Caco-2 (cell line): ENCODE data around the gene GGCT. TPM values are rescaled to one million over a fixed set of nuclear protein-coding genes. Genes with fewer than 3 reads are reported as not detected.
A peak's percentile ranks its signal among the peaks of the same experiment; 100 is the strongest.

Experiments
- BruUV-seq: library from RNA; stranded (reverse); fragments of 400-500 nt; replicated peaks from 2 replicates; lab custom pipeline; 2021; lab: Mats Ljungman, UMichigan
- CTCF ChIA-PET: fragments of 300-600 bp; sonication (Branson Sonifier 250); formaldehyde crosslinking; loops from one replicate; lab custom pipeline; 2022; ENCODE audit warnings: antibody characterized with exemption; lab: Charles Lee
- POLR2A ChIA-PET: fragments of 300-600 bp; sonication (Branson Sonifier 250); formaldehyde crosslinking; loops from one replicate; lab custom pipeline; 2022; ENCODE audit warnings: antibody characterized with exemption; lab: Charles Lee
- DNase-seq, 2 experiments: peaks; one replicate each; pipeline versions ENCODE4 v3.0.0 to v3.0.0-alpha.2; 2020 to 2022
- H3K27me3 ChIP-seq: replicated peaks from 2 replicates; pipeline ENCODE4 v1.6.0; 2011; ENCODE audit warnings: low read length; ENCODE audit not compliant: control insufficient read depth, insufficient read depth
- H3K36me3 ChIP-seq: 2 replicates; pipeline ENCODE4 v1.5.1; 2011; ENCODE audit warnings: low read length; ENCODE audit not compliant: control insufficient read depth, insufficient read depth
- H3K4me1 ChIP-seq: fragments of 250-450 bp; sonication (Bioruptor Pico); 2 replicates; pipeline ENCODE4 v1.5.1; 2020; ENCODE audit warnings: mild to moderate bottlenecking
- H3K4me3 ChIP-seq: 2 replicates; pipeline ENCODE4 v1.5.1; 2011; ENCODE audit warnings: low read depth, mild to moderate bottlenecking, control low read depth, low read length
- H3K9me3 ChIP-seq: fragments of 250-450 bp; sonication (Bioruptor Pico); 2 replicates; pipeline ENCODE4 v1.5.1; 2020; ENCODE audit warnings: mild to moderate bottlenecking, moderate library complexity
- H3K27ac Mint-ChIP-seq: one replicate; pipeline ENCODE4 v1.8.0; 2022; ENCODE audit warnings: mixed read lengths; ENCODE audit not compliant: unreplicated experiment
- H3K27me3 Mint-ChIP-seq: one replicate; pipeline ENCODE4 v1.8.0; 2022; ENCODE audit warnings: mixed read lengths; ENCODE audit not compliant: insufficient read depth, unreplicated experiment
- H3K36me3 Mint-ChIP-seq: one replicate; pipeline ENCODE4 v1.8.0; 2022; ENCODE audit warnings: mild to moderate bottlenecking, mixed read lengths; ENCODE audit not compliant: insufficient read depth, unreplicated experiment
- H3K4me1 Mint-ChIP-seq: one replicate; pipeline ENCODE4 v1.8.0; 2022; ENCODE audit warnings: low read depth, mixed read lengths; ENCODE audit not compliant: unreplicated experiment
- H3K4me3 Mint-ChIP-seq: one replicate; pipeline ENCODE4 v1.8.0; 2022; ENCODE audit warnings: mild to moderate bottlenecking, moderate library complexity, mixed read lengths; ENCODE audit not compliant: unreplicated experiment
- H3K9me3 Mint-ChIP-seq: one replicate; pipeline ENCODE4 v1.8.0; 2022; ENCODE audit warnings: mixed read lengths; ENCODE audit not compliant: unreplicated experiment
- CTCF ChIP-seq, 2 experiments: fragments of 200-600 bp in 1 of 2; IDR thresholded peaks; 1 replicate in 1 of 2; 2 replicates in 1 of 2; pipeline versions ENCODE4 v1.5.1 to v1.8.0; 2011 to 2022; ENCODE audit warnings: antibody characterized with exemption in 1 of 2, control low read depth in 1 of 2, inconsistent platforms in 1 of 2, low read depth in 1 of 2, low read length in 1 of 2, mild to moderate bottlenecking in 1 of 2, moderate library complexity in 1 of 2; ENCODE audit not compliant: insufficient read depth in 1 of 2, severe bottlenecking in 1 of 2, unreplicated experiment in 1 of 2
- intact Hi-C: fragments of 100-400 bp; cut with micrococcal nuclease; formaldehyde crosslinking; loops from one replicate; pipeline ENCODE4 v1.10.0; 2022; ENCODE audit not compliant: unreplicated experiment
- total RNA-seq: library from RNA; stranded (reverse); gene quantifications from 2 replicates; pipeline ENCODE4 v1.2.3, GENCODE V29; 2022

Gene GGCT
- total RNA-seq, 1 experiment from 2014 or later = 75.2 TPM

GRCh38 chr7:30476459-30477145, 28.0 kb downstream of the GGCT start:
- intact Hi-C loops = loop anchor here (10.0 kb wide), 2 partner anchors 82 to 192 kb away; partner anchors contain the start of gene ZNRF2
- H3K9me3 ChIP-seq = no peaks in the 10 kb centered on the region
- no peak overlapping the region for H3K4me3 ChIP-seq
- TF ChIP-seq CTCF (IDR thresholded peaks at IDR 0.05; ENCODE audit: insufficient read depth in 1 of 2, low read depth in 1 of 2, low read length in 1 of 2, severe bottlenecking in 1 of 2, unreplicated experiment in 1 of 2) = no peak
- no peaks in the 10 kb centered on the region for H3K36me3 Mint-ChIP-seq
- no peak overlapping the region for H3K27ac Mint-ChIP-seq
- no TSS peak for BruUV-seq
- ChIA-PET POLR2A (no interaction called here), CTCF (no interaction called here)
- no peaks in the 10 kb centered on the region for H3K27me3 Mint-ChIP-seq
- no peaks in the 10 kb centered on the region for H3K27me3 ChIP-seq
- H3K9me3 Mint-ChIP-seq = no peaks in the 10 kb centered on the region
- peaks cover 15% of the 10 kb centered on the region for H3K4me1 Mint-ChIP-seq
- 0 out of 2 replicates have a peak, but pooled peaks cover 10% of the 10 kb centered on the region for H3K4me1 ChIP-seq
- H3K4me3 Mint-ChIP-seq = peak overlapping the region; percentile 8
- H3K36me3 ChIP-seq = no peaks in the 10 kb centered on the region
- no peak for DNase-seq

- no peaks in the 10 kb centered on the region for H3K27me3 Mint-ChIP-seq
Observed at GRCh38 chr7:30475580-30475979, 29.0 kb downstream of the GGCT start.

GRCh38 chr7:30474893-30475292, 29.7 kb downstream of the GGCT start:
- intact Hi-C loops = loop anchor here (10.0 kb wide), 2 partner anchors 80 to 190 kb away; partner anchors contain the start of gene ZNRF2
- ChIA-PET POLR2A (no interaction called here), CTCF (no interaction called here)
- TF ChIP-seq CTCF (IDR thresholded peaks at IDR 0.05; ENCODE audit: insufficient read depth in 1 of 2, low read depth in 1 of 2, low read length in 1 of 2, severe bottlenecking in 1 of 2, unreplicated experiment in 1 of 2) = no peak
- H3K36me3 Mint-ChIP-seq = no peaks in the 10 kb centered on the region
- no peak for DNase-seq
- no peaks in the 10 kb centered on the region for H3K27me3 Mint-ChIP-seq
- 0 out of 2 replicates have a peak, but pooled peaks cover 10% of the 10 kb centered on the region for H3K4me1 ChIP-seq
- H3K27ac Mint-ChIP-seq = no peak overlapping the region
- no peaks in the 10 kb centered on the region for H3K9me3 ChIP-seq
- H3K36me3 ChIP-seq = no peaks in the 10 kb centered on the region
- BruUV-seq = no TSS peak
- no peaks in the 10 kb centered on the region for H3K27me3 ChIP-seq
- H3K9me3 Mint-ChIP-seq = no peaks in the 10 kb centered on the region
- peaks cover 15% of the 10 kb centered on the region for H3K4me1 Mint-ChIP-seq
- H3K4me3 Mint-ChIP-seq = no peak overlapping the region
- no peak overlapping the region for H3K4me3 ChIP-seq

More at GRCh38 chr7:30475580-30475979, 29.0 kb downstream of the GGCT start:
- H3K27ac Mint-ChIP-seq = no peak overlapping the region
- intact Hi-C loops = loop anchor here (10.0 kb wide), 2 partner anchors 81 to 191 kb away; partner anchors contain the start of gene ZNRF2
- Histone ChIP-seq H3K27me3 (no peaks in the 10 kb centered on the region), H3K4me3 (no peak overlapping the region), H3K4me1 (0 out of 2 replicates have a peak, but pooled peaks cover 10% of the 10 kb centered on the region), H3K36me3 (no peaks in the 10 kb centered on the region), H3K9me3 (no peaks in the 10 kb centered on the region)
- ChIA-PET CTCF (no interaction called here), POLR2A (no interaction called here)
- DNase-seq = no peak
- BruUV-seq = no TSS peak
- TF ChIP-seq CTCF (IDR thresholded peaks at IDR 0.05; ENCODE audit: insufficient read depth in 1 of 2, low read depth in 1 of 2, low read length in 1 of 2, severe bottlenecking in 1 of 2, unreplicated experiment in 1 of 2) = no peak
- no peaks in the 10 kb centered on the region for H3K36me3 Mint-ChIP-seq
- no peak overlapping the region for H3K4me3 Mint-ChIP-seq
- H3K4me1 Mint-ChIP-seq = peaks cover 15% of the 10 kb centered on the region
- H3K9me3 Mint-ChIP-seq = no peaks in the 10 kb centered on the region
